ENCODE results near the gene STX3.
A peak's percentile ranks its signal among the peaks of the same experiment; 100 is the strongest.

STX3 gene

DNA sequence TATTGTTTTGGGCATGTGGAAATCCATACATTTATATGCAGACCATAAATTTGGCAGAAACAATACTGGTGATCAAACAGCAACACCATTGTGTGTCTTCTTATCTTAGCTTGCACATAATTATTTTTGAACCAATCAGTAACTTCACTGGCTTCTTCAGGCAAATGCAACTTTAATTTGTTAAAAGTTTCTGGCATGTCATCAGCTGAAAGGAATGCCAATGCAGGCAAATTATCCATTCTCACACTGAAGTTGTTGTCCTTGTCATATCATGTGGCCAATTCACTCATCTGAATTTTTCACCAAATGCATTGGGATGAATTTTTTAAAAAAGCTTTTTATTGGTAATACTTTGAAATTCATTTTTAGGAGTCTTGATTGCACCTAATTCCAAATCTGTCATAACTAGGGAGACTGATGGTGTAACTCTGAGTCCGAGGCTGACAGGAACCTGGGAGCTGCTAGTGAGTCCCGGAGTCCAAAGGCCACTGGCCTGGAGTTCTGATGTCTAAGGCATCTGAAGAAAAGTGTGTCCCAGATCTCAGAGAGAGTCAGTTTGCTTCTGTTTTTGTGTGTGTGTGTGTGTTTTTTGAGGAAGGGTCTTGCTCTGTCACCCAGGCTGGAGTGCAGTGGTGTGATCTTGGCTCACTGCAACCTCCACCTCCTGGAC is 24.1 kb upstream of the STX3 start:
- H3K4me3 ChIP-seq (ENCODE audit: low read depth, low read length): no peak overlapping the region
- TF ChIP-seq, protein P1, sequence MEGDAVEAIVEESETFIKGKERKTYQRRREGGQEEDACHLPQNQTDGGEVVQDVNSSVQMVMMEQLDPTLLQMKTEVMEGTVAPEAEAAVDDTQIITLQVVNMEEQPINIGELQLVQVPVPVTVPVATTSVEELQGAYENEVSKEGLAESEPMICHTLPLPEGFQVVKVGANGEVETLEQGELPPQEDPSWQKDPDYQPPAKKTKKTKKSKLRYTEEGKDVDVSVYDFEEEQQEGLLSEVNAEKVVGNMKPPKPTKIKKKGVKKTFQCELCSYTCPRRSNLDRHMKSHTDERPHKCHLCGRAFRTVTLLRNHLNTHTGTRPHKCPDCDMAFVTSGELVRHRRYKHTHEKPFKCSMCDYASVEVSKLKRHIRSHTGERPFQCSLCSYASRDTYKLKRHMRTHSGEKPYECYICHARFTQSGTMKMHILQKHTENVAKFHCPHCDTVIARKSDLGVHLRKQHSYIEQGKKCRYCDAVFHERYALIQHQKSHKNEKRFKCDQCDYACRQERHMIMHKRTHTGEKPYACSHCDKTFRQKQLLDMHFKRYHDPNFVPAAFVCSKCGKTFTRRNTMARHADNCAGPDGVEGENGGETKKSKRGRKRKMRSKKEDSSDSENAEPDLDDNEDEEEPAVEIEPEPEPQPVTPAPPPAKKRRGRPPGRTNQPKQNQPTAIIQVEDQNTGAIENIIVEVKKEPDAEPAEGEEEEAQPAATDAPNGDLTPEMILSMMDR (IDR thresholded peaks at IDR 0.05; ENCODE audit: low read depth, low read length, missing control alignments): no peak
- no peak for DNase-seq (ENCODE audit: low read depth)

DNA sequence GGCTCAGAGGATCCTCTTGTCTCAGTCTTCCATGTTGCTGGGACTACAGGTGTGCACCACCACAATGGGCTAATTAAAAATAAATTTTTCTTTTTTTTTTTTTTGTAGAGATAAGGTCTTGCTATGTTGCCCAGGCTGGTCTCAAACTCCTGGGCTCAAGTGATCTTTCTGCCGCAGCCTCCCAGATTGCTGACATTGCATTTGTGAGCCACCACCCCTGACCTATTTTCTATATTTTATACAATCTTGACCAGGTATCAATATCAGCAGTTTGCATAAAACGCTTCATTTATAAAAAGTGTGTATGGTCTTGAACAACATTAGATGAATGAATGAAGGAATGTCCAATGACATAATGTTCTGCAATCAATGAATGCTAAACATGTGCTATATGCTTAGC is 9.1 kb upstream of the STX3 start:
- TF ChIP-seq, protein P1 (IDR thresholded peaks at IDR 0.05; ENCODE audit: low read depth, low read length, missing control alignments): no peak
- H3K4me3 ChIP-seq (ENCODE audit: low read depth, low read length): no peak overlapping the region
- DNase-seq (ENCODE audit: low read depth): no peak

DNA sequence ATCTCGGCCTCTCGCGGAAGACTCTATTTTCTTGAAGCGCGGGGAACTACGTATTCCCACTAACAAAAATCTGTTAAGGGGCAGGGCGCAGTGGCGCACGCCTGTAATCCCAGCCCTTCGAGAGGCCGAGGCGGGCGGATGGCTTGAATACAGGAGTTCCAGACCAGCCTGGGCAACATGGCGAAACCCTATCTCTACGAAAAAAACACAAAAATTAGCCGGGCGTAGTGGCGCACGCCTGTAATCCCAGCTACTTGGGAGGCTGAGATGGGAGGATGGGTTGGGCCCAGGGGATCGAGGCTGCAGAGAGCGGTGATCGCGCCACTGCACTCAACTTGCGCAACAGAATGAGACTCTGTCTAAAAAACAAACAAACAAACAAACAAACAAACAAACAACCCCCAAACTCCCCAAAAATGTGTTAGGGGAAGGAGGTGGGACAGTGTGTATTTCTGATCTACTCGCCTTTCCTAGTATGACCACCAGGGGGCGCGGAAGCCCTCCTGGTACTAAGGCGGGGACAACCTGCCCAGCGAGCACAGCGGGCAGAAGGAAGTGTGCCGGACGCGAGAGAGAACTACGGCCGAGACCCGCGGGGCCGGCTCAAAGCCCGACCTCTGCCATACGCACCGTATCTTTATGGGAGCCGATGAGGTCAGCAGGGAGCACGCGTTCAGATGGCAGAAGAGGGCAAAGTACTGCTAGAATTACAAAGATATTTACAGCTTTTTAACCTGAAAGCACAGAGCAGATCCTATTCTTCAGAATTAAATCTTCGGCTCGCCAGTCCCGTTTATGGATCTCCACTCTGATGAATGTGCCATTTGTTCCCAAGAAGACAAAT is 1.3 kb upstream of the STX3 start:
- DNase-seq (ENCODE audit: low read depth): peak; percentile 21
- TF ChIP-seq, protein P1 (IDR thresholded peaks at IDR 0.05; ENCODE audit: low read depth, low read length, missing control alignments): peak; percentile 93
- peak overlapping the region; percentile 69 for H3K4me3 ChIP-seq (ENCODE audit: low read depth, low read length)

DNA sequence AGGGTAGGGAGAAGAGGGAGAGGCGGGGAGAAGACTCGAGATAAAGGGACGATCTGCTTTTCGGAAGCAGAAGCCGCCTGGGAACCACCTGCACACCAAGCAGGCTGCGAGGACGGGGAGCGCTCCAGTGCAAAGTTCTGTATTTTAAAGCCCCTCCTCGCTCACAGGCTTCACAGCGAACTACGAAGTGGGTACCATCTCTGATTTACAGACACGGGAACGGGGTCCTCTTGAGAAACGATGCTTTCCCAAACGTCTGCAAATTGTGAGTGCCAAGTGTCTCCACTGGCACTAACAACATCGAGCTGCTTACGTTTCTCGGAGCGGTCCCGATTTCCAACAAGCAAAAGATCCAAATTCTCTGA is 700 bp upstream of the STX3 start:
- no peak for DNase-seq (ENCODE audit: low read depth)
- TF ChIP-seq, protein P1 (IDR thresholded peaks at IDR 0.05; ENCODE audit: low read depth, low read length, missing control alignments): no peak
- peak overlapping the region; percentile 69 for H3K4me3 ChIP-seq (ENCODE audit: low read depth, low read length)

DNA sequence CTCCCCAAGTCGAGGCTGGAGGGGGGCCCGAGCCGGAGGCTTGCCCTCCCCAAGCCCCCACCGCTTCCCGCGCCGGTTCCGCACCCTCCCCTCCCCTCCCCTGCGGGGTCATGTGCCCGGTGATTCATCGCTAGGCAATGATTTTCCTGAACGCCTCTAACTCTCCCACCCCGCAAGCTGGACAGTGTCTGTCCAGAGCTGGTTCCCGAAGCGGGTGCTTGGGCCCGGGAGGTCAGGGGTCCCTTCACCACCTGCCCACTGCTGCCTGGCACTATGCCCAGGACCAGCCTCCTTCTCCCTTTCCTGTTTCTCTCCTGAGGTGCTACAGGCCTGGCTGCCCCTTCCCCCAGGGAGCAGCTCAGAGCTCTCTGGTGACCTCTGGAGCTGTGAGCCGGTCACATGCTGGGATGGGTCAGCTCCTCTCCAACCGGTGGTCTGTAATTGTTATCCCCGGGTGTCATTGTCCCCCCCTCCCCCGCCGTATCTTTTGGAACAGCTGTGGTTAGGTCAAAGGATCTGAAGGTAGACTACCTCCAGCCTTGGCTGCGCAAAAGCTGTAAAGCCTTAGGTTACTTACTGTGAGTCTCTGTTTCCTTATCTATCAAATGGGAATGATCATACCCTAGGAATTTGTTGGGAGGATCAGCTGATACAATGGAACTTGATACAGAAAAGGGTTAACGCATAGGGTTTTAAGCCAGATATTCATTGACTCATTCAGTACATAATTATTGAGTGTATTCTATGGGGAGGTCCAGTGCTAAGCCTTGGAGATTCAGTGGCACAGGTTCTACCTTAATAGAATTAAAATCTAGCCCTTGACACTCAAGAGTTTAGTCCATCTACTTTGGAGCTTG is 753 bp downstream of the STX3 start:
- no peak for DNase-seq (ENCODE audit: low read depth)
- TF ChIP-seq, protein P1 (IDR thresholded peaks at IDR 0.05; ENCODE audit: low read depth, low read length, missing control alignments): no peak
- peak overlapping the region; percentile 69 for H3K4me3 ChIP-seq (ENCODE audit: low read depth, low read length)

DNA sequence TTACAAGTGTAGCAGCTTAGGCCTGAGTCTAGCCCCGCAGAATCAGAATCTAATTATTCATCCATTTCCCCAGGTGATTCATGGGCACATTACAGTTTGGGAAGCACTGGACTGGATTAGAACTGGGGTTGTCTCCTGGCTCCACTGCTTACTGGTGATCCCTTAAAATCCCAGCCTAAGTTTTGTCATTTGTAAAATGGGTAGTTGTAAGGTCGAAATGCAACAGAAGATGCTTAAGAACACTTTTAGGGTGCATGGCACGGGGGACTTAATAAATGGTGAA is 1.3 kb downstream of the STX3 start:
- H3K4me3 ChIP-seq (ENCODE audit: low read depth, low read length): no peak overlapping the region
- no peak for DNase-seq (ENCODE audit: low read depth)
- TF ChIP-seq, protein P1 (IDR thresholded peaks at IDR 0.05; ENCODE audit: low read depth, low read length, missing control alignments): no peak
